H1 (cell line): ENCODE measurements around the gene BOLL. TPM values are rescaled to one million over a fixed set of nuclear protein-coding genes. Genes with fewer than 3 reads are reported as not detected.

Source experiments
- CTCF ChIA-PET: fragments of 300-600 bp; sonication (Branson Sonifier 250); formaldehyde crosslinking; loops from one replicate; lab custom pipeline; 2021; ENCODE audit not compliant: partially characterized antibody; lab: Charles Lee
- POLR2A ChIA-PET: fragments of 300-600 bp; sonication (Branson Sonifier 250); formaldehyde crosslinking; loops from one replicate; lab custom pipeline; 2021; ENCODE audit warnings: inconsistent platforms; ENCODE audit not compliant: partially characterized antibody; lab: Charles Lee
- DNase-seq, 2 experiments: peaks; one replicate each; pipeline versions ENCODE4 v3.0.0 to v3.0.0-alpha.2; 2010 to 2022; ENCODE audit warnings: low spot score in 2 of 2, low read depth in 1 of 2, mixed read lengths in 1 of 2
- FAIRE-seq: peaks from 2 replicates; lab custom pipeline; 2011; peaks lifted over from hg19 to GRCh38; lab: Jason Lieb, UNC
- H2AFZ ChIP-seq: 2 replicates; pipeline ENCODE4 v1.8.1; 2012; ENCODE audit warnings: low read length, inconsistent platforms
- H2AK5ac ChIP-seq: 2 replicates; pipeline ENCODE4 v1.6.1; 2013; ENCODE audit warnings: low read depth, low read length
- H2BK120ac ChIP-seq: replicated peaks from 2 replicates; pipeline ENCODE3; 2013; ENCODE audit warnings: low read depth, low read length, inconsistent platforms
- H2BK12ac ChIP-seq: 2 replicates; pipeline ENCODE4 v1.6.1; 2013; ENCODE audit warnings: low read depth, low read length
- H2BK15ac ChIP-seq: 2 replicates; pipeline ENCODE4 v1.6.1; 2013; ENCODE audit warnings: low read length
- H2BK20ac ChIP-seq: 2 replicates; pipeline ENCODE4 v1.6.1; 2013; ENCODE audit warnings: low read length
- H2BK5ac ChIP-seq: 2 replicates; pipeline ENCODE4 v1.6.1; 2013; ENCODE audit warnings: low read depth, low read length
- H3K14ac ChIP-seq: 2 replicates; pipeline ENCODE4 v1.6.1; 2013; ENCODE audit warnings: inconsistent platforms; ENCODE audit not compliant: insufficient read length
- H3K18ac ChIP-seq: 2 replicates; pipeline ENCODE4 v1.6.1; 2013; ENCODE audit warnings: low read length; ENCODE audit errors: extremely low read depth
- H3K23ac ChIP-seq: 2 replicates; pipeline ENCODE4 v1.6.1; 2013; ENCODE audit warnings: inconsistent platforms; ENCODE audit not compliant: insufficient read length
- H3K23me2 ChIP-seq: 2 replicates; pipeline ENCODE4 v1.6.1; 2013; ENCODE audit warnings: low read depth, low read length
- H3K27ac ChIP-seq: 2 replicates; pipeline ENCODE4 v1.6.1; 2011; ENCODE audit warnings: low read depth, low read length, inconsistent platforms
- H3K27me3 ChIP-seq, 4 experiments: replicated peaks in 1 of 4; 1 replicate in 1 of 4; 2 replicates in 3 of 4; pipeline versions ENCODE4 v1.6.1 to v1.8.1; 2011 to 2013; ENCODE audit warnings: low read length in 3 of 4, mild to moderate bottlenecking in 3 of 4, inconsistent platforms in 2 of 4, mixed read lengths in 2 of 4, moderate library complexity in 1 of 4; ENCODE audit not compliant: control insufficient read depth in 3 of 4, insufficient read depth in 3 of 4; ENCODE audit errors: extremely low read depth in 1 of 4
- H3K36me3 ChIP-seq, 4 experiments: 2 replicates each; pipeline versions ENCODE4 v1.6.1 to v1.8.1; 2011 to 2013; ENCODE audit warnings: mild to moderate bottlenecking in 4 of 4, low read length in 3 of 4, moderate library complexity in 2 of 4, control low read depth in 1 of 4, inconsistent platforms in 1 of 4; ENCODE audit not compliant: insufficient read depth in 4 of 4, control insufficient read depth in 2 of 4
- H3K4ac ChIP-seq: replicated peaks from 2 replicates; pipeline ENCODE3; 2013; ENCODE audit warnings: low read length, low read depth, mixed read lengths, inconsistent platforms; ENCODE audit not compliant: insufficient read length
- H3K4me1 ChIP-seq, 4 experiments: replicated peaks in 1 of 4; 1 replicate in 1 of 4; 2 replicates in 3 of 4; pipeline versions ENCODE4 v1.6.1 to v1.8.1; 2011 to 2013; ENCODE audit warnings: low read length in 3 of 4, inconsistent platforms in 2 of 4, mixed read lengths in 1 of 4; ENCODE audit not compliant: insufficient read depth in 4 of 4, control insufficient read depth in 3 of 4
- H3K4me2 ChIP-seq, 2 experiments: 2 replicates each; pipeline versions ENCODE4 v1.6.1 to v1.8.1; 2011 to 2013; ENCODE audit warnings: low read depth in 2 of 2, low read length in 2 of 2, control low read depth in 1 of 2, inconsistent platforms in 1 of 2, mild to moderate bottlenecking in 1 of 2; ENCODE audit not compliant: insufficient read depth in 1 of 2
- H3K4me3 ChIP-seq, 4 experiments: fragments of 200-600, 300-600 bp in 1 of 4; sonication (generic), shearing (Covaris generic), sonication (Bioruptor Twin) in 1 of 4; 2 replicates each; pipeline versions ENCODE4 v1.5.1 to v1.8.1; 2011 to 2016; ENCODE audit warnings: low read length in 4 of 4, low read depth in 3 of 4, control low read depth in 2 of 4, inconsistent platforms in 2 of 4, mild to moderate bottlenecking in 2 of 4, mixed read lengths in 1 of 4, moderate library complexity in 1 of 4; ENCODE audit not compliant: insufficient read depth in 2 of 4; ENCODE audit errors: extremely low read depth in 1 of 4
- H3K56ac ChIP-seq: replicated peaks from 2 replicates; pipeline ENCODE3; 2013; ENCODE audit warnings: low read depth, mild to moderate bottlenecking, mixed read lengths, low read length, inconsistent platforms; ENCODE audit not compliant: insufficient read length
- H3K79me1 ChIP-seq: 2 replicates; pipeline ENCODE4 v1.6.1; 2013; ENCODE audit warnings: low read depth, low read length, control low read depth
- H3K79me2 ChIP-seq, 2 experiments: 2 replicates each; pipeline versions ENCODE4 v1.6.1 to v1.8.1; 2012 to 2013; ENCODE audit warnings: low read length in 2 of 2, mild to moderate bottlenecking in 2 of 2, inconsistent platforms in 1 of 2; ENCODE audit not compliant: insufficient read depth in 2 of 2, control insufficient read depth in 1 of 2
- H3K9ac ChIP-seq, 4 experiments: replicated peaks in 1 of 4; 1 replicate in 1 of 4; 2 replicates in 3 of 4; pipeline versions ENCODE4 v1.6.1 to v1.8.1; 2011 to 2013; ENCODE audit warnings: low read depth in 3 of 4, low read length in 3 of 4, control low read depth in 2 of 4, mild to moderate bottlenecking in 2 of 4, moderate library complexity in 2 of 4, inconsistent platforms in 1 of 4; ENCODE audit errors: extremely low read depth in 1 of 4
- H3K9me3 ChIP-seq, 2 experiments: 2 replicates each; pipeline versions ENCODE4 v1.6.1 to v1.8.1; 2012 to 2013; ENCODE audit warnings: mild to moderate bottlenecking in 2 of 2, moderate library complexity in 2 of 2, control low read depth in 1 of 2, inconsistent platforms in 1 of 2, low read depth in 1 of 2, low read length in 1 of 2, mixed read lengths in 1 of 2; ENCODE audit not compliant: insufficient read depth in 2 of 2
- H4K20me1 ChIP-seq, 2 experiments: replicated peaks in 1 of 2; 2 replicates each; pipeline versions ENCODE3 to v1.8.1; 2011 to 2013; ENCODE audit warnings: inconsistent platforms in 2 of 2, low read length in 2 of 2, mild to moderate bottlenecking in 1 of 2; ENCODE audit not compliant: insufficient read depth in 2 of 2, control insufficient read depth in 1 of 2
- H4K5ac ChIP-seq: 2 replicates; pipeline ENCODE4 v1.6.1; 2013; ENCODE audit warnings: low read length, low read depth, mixed read lengths, inconsistent platforms; ENCODE audit not compliant: insufficient read length
- H4K8ac ChIP-seq: 2 replicates; pipeline ENCODE4 v1.8.0; 2013; ENCODE audit warnings: mild to moderate bottlenecking, moderate library complexity, low read length, inconsistent platforms; ENCODE audit not compliant: insufficient read depth; ENCODE audit errors: extremely low read depth
- H4K91ac ChIP-seq: replicated peaks from 2 replicates; pipeline ENCODE3; 2013; ENCODE audit warnings: low read length, mixed read lengths, inconsistent platforms; ENCODE audit not compliant: insufficient read length
- MAFK ChIP-seq: IDR thresholded peaks from 2 replicates; pipeline ENCODE4 v1.6.1; 2012; ENCODE audit warnings: low read depth, mild to moderate bottlenecking, improper control_type of control experiment, low read length
- RAD21 ChIP-seq, 2 experiments: IDR thresholded peaks in 1 of 2; conservative IDR thresholded peaks in 1 of 2; 2 replicates each; pipeline ENCODE4 v1.6.1; 2011; ENCODE audit warnings: low read depth in 2 of 2, low read length in 2 of 2, improper control_type of control experiment in 1 of 2, inconsistent platforms in 1 of 2, mild to moderate bottlenecking in 1 of 2, moderate library complexity in 1 of 2
- SIN3A ChIP-seq, 2 experiments: IDR thresholded peaks in 1 of 2; conservative IDR thresholded peaks in 1 of 2; 2 replicates each; pipeline ENCODE4 v1.6.1; 2011 to 2012; ENCODE audit warnings: low read length in 2 of 2, improper control_type of control experiment in 1 of 2, low read depth in 1 of 2, mild to moderate bottlenecking in 1 of 2
- SUZ12 ChIP-seq: fragments of 200-600 bp; sonication (generic); IDR thresholded peaks from 2 replicates; pipeline ENCODE4 v1.6.1; 2012; ENCODE audit warnings: mild to moderate bottlenecking, inconsistent platforms, low read length, moderate library complexity, mixed read lengths
- WGBS, 2 experiments: shearing (Covaris generic) in 1 of 2; methylation state at CpG; one replicate each; pipeline versions ENCODE4 v1.1.6 to v1.1.7; 2013 to 2015; ENCODE audit warnings: low lambda C conversion rate in 2 of 2, mixed read lengths in 2 of 2, inconsistent platforms in 1 of 2, low coverage in 1 of 2, missing lambda C conversion rate in 1 of 2; ENCODE audit not compliant: insufficient replicate concordance in 2 of 2, insufficient coverage in 1 of 2, insufficient read length in 1 of 2; ENCODE audit errors: extremely low coverage in 1 of 2, missing lambda C conversion rate in 1 of 2; 5-methylcytosine and 5-hydroxymethylcytosine counted together
- polyA plus RNA-seq, 7 experiments: library from polyadenylated mRNA; depleted of rRNA in 3 of 7; stranded (reverse) in 5 of 7; unstranded in 2 of 7; fragments of >200 nt in 5 of 7; fragments of 200-250 nt in 2 of 7; gene quantifications; 1 replicate in 5 of 7; 2 replicates in 1 of 7; 4 replicates in 1 of 7; pipeline versions ENCODE4 v1.2.1 to v1.2.3, GENCODE V29; 2011 to 2013; ENCODE audit warnings: missing spikeins in 2 of 7, mixed read lengths in 2 of 7
- total RNA-seq: library from RNA; stranded (reverse); fragmentation: NEBNext Ultra II Directional; extraction: Animal tissue kit (Norgen Biotek cat#: 25700); gene quantifications from 2 replicates; pipeline ENCODE4 v1.2.1, GENCODE V29; 2021

Gene BOLL
- total and polyA plus RNA-seq, 2 of the 8 experiments (the other 6 are each of a cell fraction or from before 2014, with no cell fraction given): not detected

- H3K4me2 ChIP-seq: no peak overlapping the region
- no peak overlapping the region for H3K4me3 ChIP-seq
- H3K9ac ChIP-seq: no peak overlapping the region
- H3K9me3 ChIP-seq: no peaks in the 10 kb centered on the region
- H3K27ac ChIP-seq: no peak overlapping the region
- no peak overlapping the region for H2BK15ac ChIP-seq
- H3K36me3 ChIP-seq: no peaks in the 10 kb centered on the region
- H3K23ac ChIP-seq: no peak overlapping the region
- TF ChIP-seq MAFK: no peak
- no peak for TF ChIP-seq RAD21 (IDR thresholded peaks at IDR 0.05 in 1 of 2, conservative IDR thresholded peaks at IDR 0.05 in 1 of 2; ENCODE audit: low read depth in 2 of 2, low read length in 2 of 2)
- TF ChIP-seq SIN3A (conservative IDR thresholded peaks at IDR 0.05 in 1 of 2, IDR thresholded peaks at IDR 0.05 in 1 of 2; ENCODE audit: low read depth in 1 of 2, low read length in 2 of 2): no peak
- no peak for TF ChIP-seq SUZ12
- H3K79me1 ChIP-seq: no peaks in the 10 kb centered on the region
- no peak overlapping the region for H3K4ac ChIP-seq
- H2AFZ ChIP-seq: no peak overlapping the region
- H3K79me2 ChIP-seq: no peaks in the 10 kb centered on the region
- no peak overlapping the region for H3K18ac ChIP-seq
- ChIA-PET POLR2A (no interaction called here), CTCF (interaction anchor here (0.8 to 2.0 kb wide), 6 partner anchors 9 to 487 kb away, joined by 3 to 6 read pairs (median 4); no protein-coding TSS in a partner anchor)
- DNase-seq (no peak), FAIRE-seq (no peak)
- H3K27me3 ChIP-seq: peaks cover 8 to 17% (median 12%) of the 10 kb centered on the region in 4 experiments
- H2BK5ac ChIP-seq: no peak overlapping the region
- H4K20me1 ChIP-seq: no peaks in the 10 kb centered on the region
- peaks cover 0 to 4% (median 0%) of the 10 kb centered on the region in 4 experiments; a peak in 2 of 7 replicates for H3K4me1 ChIP-seq
- no peak overlapping the region for H2BK12ac ChIP-seq
- no peak overlapping the region for H2BK120ac ChIP-seq
- H2BK20ac ChIP-seq: no peak overlapping the region
- H3K23me2 ChIP-seq: peaks cover 3% of the 10 kb centered on the region
- H4K8ac ChIP-seq: no peak overlapping the region
- H4K91ac ChIP-seq: no peak overlapping the region
- no peak overlapping the region for H4K5ac ChIP-seq
- no peak overlapping the region for H2AK5ac ChIP-seq
- no peak overlapping the region for H3K14ac ChIP-seq
- no peak overlapping the region for H3K56ac ChIP-seq
- 95% methylated on average over 3 of the region's 3 CpGs; no CpG with 5 or more reads in 1 of the 2 experiments for WGBS, 2 experiments
These were observed 24.9 kb upstream of the BOLL start for GRCh38 chr2:197810016-197810415.
